ENCODE results near the gene PATL2. TPM values are rescaled to one million over a fixed set of nuclear protein-coding genes. Genes with fewer than 3 reads are reported as not detected.
"Not testable (repeated sequence)": the region's sequence is repeated elsewhere in the genome, so short reads cannot be mapped to it uniquely, and the experiment has no call there.

PATL2 gene
- total RNA-seq, 2 experiments from 2014 or later = 11.2 to 14.1 TPM

DNA sequence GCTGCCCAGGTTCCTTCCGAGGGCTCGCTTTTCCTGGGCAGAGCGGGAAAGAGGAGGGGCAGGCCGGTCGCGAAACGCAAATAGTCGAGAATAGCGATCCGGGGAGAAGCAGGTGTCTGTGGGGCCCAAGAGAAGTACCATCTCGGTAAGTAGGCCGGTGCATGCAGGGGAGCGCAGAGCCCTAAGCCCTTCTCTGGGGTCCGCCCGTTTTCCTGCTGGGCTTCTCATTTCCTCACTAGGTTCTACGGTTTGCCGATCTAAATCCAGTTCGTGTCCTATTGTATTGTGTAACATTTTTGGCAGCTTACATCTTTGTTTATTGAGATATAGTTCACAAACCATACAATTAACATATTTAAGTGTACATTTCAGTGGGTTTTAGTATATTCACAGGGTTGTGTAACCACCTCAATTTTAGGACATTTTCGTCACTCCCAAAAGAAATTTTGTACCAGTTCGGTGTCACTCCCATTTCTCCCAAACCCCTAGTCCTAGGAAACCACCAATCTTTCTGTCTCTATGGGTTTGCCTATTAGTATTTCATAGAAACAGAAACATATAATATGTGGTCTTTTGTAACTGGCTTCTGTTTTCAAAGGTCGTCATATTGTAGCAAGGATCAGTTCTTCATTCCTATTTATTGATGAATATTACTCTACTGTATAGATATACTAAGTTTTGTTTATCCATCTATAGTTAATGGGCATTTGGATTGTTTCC lies 18.4 kb upstream of the PATL2 start:
- DNase-seq (peak; percentile 58), ATAC-seq (no peak)
- peaks cover 35% of the 10 kb centered on the region for H3K36me3 Mint-ChIP-seq (ENCODE audit: low read depth)
- peak overlapping the region; percentile 91 for H3K4me3 Mint-ChIP-seq
- H3K4me1 Mint-ChIP-seq = peaks cover 65% of the 10 kb centered on the region
- POLR2A ChIA-PET = interaction anchor here (0.9 to 15.3 kb wide), 8 partner anchors 9 to 193 kb away, joined by 3 to 474 read pairs (median 6); partner anchors contain the start of genes B2M, EIF3J, PATL2 and SPG11
- peak overlapping the region; percentile 99 for H3K27ac Mint-ChIP-seq
- no peaks in the 10 kb centered on the region for H3K9me3 Mint-ChIP-seq (ENCODE audit: low read depth)
- intact Hi-C loops (cut with DNase I, micrococcal nuclease) = loop anchor here in 1 of 2 experiments (1.0 to 5.0 kb wide), 6 partner anchors 9 to 673 kb away; partner anchors contain the start of genes EIF3J and GOLM2
- H3K27me3 Mint-ChIP-seq = no peaks in the 10 kb centered on the region
- CTCF ChIA-PET = interaction anchor here (0.7 to 6.0 kb wide), 13 partner anchors 8 to 228 kb away, joined by 3 to 113 read pairs (median 4); partner anchors contain the start of genes B2M, PATL2 and SPG11

DNA sequence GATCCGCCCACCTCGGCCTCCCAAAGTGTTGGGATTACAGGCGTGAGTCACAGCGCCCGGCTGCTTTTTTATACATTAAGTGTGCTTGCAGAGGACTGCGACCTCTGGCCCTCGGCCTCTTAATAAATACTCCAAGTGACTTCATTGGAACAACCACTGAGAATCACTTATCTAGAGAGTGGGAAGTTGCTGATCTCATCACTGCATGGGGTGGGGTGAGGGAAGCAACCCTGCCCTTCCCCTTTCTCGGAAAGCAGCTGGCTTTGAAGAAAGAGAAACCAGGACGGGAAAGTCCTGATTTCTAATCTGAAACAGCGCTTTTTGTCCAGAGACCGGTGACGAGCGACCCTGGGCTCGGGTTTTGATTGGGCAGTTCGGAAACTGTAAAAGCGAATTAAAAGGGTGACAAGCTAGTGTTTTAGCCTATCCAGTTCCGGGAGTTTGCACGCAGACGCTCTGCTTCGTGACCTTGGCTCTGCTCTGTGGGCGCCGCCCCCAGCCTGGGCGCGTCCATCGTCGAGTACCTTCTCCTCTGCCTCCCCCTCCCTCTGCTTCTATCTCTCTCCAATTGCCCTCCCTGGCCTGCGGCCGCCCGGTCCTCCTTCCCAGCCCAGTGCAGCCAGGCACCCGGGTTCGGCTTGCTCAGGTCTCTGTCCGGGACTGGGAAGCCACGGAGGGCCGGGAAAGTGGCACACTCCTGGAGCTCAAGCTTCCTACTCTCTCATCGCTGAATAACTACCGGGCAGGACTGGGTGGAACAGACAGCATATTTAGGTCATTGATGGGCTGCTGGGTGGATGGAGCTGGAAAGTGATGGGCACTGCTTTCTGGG lies 17.7 kb upstream of the PATL2 start:
- peak; percentile 78 for ATAC-seq
- intact Hi-C loops (cut with DNase I, micrococcal nuclease) = loop anchor here (1.0 to 5.0 kb wide), 13 partner anchors 9 to 674 kb away; partner anchors contain the start of genes SPG11 (in 2 of the 2), B2M (in 1 of the 2), CTDSPL2 (in 1 of the 2) and EIF3J (in 1 of the 2)

DNA sequence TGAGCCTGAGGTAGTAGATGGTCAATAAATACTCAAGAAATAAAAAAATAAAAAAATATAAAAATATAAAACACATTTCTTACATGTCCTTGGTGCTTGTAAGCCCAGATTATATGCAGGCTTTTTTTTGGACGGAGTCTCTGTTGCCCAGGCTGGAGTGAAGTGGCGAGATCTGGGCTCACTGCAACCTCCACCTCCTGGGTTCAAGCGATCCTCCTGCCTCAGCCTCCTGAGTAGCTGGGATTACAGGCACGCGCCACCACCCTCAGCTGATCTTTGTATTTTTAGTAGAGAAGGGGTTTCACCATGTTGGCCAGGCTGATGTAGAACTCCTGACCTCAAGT lies 17.1 kb upstream of the PATL2 start:
- H3K4me3 Mint-ChIP-seq = peak overlapping the region; percentile 91
- H3K9me3 Mint-ChIP-seq (ENCODE audit: low read depth); ATAC-seq; DNase-seq; H3K27me3 Mint-ChIP-seq: not testable (repeated sequence)
- H3K4me1 Mint-ChIP-seq = peaks cover 66% of the 10 kb centered on the region
- intact Hi-C loops (cut with DNase I, micrococcal nuclease) = loop anchor here (1.0 to 5.0 kb wide), 12 partner anchors 9 to 674 kb away; partner anchors contain the start of genes SPG11 (in 2 of the 2), B2M (in 1 of the 2), CTDSPL2 (in 1 of the 2) and EIF3J (in 1 of the 2)
- peak overlapping the region; percentile 99 for H3K27ac Mint-ChIP-seq
- ChIA-PET CTCF (interaction anchor here (0.6 to 6.0 kb wide), 9 partner anchors 9 to 227 kb away, joined by 3 to 113 read pairs (median 5); partner anchors contain the start of genes B2M, PATL2, SPG11 and TRIM69), POLR2A (interaction anchor here (0.7 to 15.3 kb wide), 12 partner anchors 10 to 191 kb away, joined by 3 to 474 read pairs (median 4); partner anchors contain the start of genes B2M, EIF3J, PATL2 and SPG11)
- H3K36me3 Mint-ChIP-seq (ENCODE audit: low read depth) = peaks cover 33% of the 10 kb centered on the region

More for the DNA sequence above, 17.7 kb upstream of the PATL2 start:
- H3K4me3 Mint-ChIP-seq = peak overlapping the region; percentile 91
- DNase-seq = peak; percentile 96
- no peaks in the 10 kb centered on the region for H3K9me3 Mint-ChIP-seq (ENCODE audit: low read depth)
- CTCF ChIA-PET = interaction anchor here (0.6 to 6.0 kb wide), 11 partner anchors 9 to 228 kb away, joined by 3 to 113 read pairs (median 3); partner anchors contain the start of genes B2M, PATL2 and SPG11
- H3K27ac Mint-ChIP-seq = peak overlapping the region; percentile 99
- no peaks in the 10 kb centered on the region for H3K27me3 Mint-ChIP-seq
- H3K4me1 Mint-ChIP-seq = peaks cover 68% of the 10 kb centered on the region
- H3K36me3 Mint-ChIP-seq (ENCODE audit: low read depth) = peaks cover 37% of the 10 kb centered on the region
- POLR2A ChIA-PET = interaction anchor here (0.7 to 15.3 kb wide), 10 partner anchors 9 to 192 kb away, joined by 3 to 474 read pairs (median 5); partner anchors contain the start of genes B2M, EIF3J, PATL2 and SPG11

DNA sequence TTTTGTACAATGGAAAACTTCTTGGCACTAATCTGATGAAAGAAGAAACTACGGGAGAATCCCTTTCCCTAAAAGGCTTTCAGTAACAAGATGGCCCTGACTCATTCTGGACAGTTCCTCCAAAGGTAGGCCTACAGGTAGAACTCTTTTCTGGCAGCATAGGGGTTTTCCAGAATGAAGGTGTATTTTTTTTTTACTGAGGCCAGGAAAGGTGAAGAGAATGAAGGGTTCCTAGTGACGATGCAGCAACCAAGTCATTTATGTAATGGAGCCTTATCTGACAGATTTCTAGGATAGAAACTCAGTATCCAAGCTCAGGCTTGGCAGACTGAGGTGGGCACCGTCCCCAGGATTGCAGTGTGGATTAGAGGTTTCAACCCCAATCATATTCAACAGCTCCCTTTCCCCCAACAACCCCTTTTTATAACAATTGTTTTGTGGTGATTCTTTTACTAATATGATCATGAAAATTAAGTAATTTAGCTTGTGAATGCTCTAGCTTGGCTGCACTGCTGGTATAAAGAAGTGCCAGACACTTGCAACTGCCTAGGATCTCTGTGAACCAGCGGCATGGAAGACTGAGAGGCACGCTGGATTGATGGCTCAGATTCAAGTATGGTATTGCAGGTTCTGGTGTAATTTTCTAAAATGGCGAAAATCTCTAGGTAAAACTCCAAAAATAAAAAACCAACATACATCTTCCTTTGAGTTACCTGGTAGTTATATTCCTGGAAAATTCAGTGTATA lies 16.5 kb upstream of the PATL2 start:
- ATAC-seq = no peak
- CTCF ChIA-PET = interaction anchor here (0.6 to 6.0 kb wide), 7 partner anchors 9 to 143 kb away, joined by 3 to 113 read pairs (median 4); partner anchors contain the start of genes B2M, PATL2, SPG11 and TRIM69
- Mint-ChIP-seq H3K36me3 (ENCODE audit: low read depth) (peaks cover 31% of the 10 kb centered on the region), H3K27ac (peak overlapping the region; percentile 99), H3K27me3 (no peaks in the 10 kb centered on the region), H3K9me3 (ENCODE audit: low read depth) (no peaks in the 10 kb centered on the region), H3K4me3 (peak overlapping the region; percentile 91), H3K4me1 (peaks cover 66% of the 10 kb centered on the region)
- intact Hi-C loops (cut with DNase I, micrococcal nuclease) = loop anchor here (1.0 to 5.0 kb wide), 13 partner anchors 8 to 675 kb away; partner anchors contain the start of genes SPG11 (in 2 of the 2), B2M (in 1 of the 2), CTDSPL2 (in 1 of the 2) and EIF3J (in 1 of the 2)
- peak; percentile 42 for DNase-seq
- POLR2A ChIA-PET = interaction anchor here (0.7 to 15.3 kb wide), 7 partner anchors 9 to 95 kb away, joined by 3 to 474 read pairs (median 15); partner anchors contain the start of genes B2M, PATL2, SPG11 and TRIM69

DNA sequence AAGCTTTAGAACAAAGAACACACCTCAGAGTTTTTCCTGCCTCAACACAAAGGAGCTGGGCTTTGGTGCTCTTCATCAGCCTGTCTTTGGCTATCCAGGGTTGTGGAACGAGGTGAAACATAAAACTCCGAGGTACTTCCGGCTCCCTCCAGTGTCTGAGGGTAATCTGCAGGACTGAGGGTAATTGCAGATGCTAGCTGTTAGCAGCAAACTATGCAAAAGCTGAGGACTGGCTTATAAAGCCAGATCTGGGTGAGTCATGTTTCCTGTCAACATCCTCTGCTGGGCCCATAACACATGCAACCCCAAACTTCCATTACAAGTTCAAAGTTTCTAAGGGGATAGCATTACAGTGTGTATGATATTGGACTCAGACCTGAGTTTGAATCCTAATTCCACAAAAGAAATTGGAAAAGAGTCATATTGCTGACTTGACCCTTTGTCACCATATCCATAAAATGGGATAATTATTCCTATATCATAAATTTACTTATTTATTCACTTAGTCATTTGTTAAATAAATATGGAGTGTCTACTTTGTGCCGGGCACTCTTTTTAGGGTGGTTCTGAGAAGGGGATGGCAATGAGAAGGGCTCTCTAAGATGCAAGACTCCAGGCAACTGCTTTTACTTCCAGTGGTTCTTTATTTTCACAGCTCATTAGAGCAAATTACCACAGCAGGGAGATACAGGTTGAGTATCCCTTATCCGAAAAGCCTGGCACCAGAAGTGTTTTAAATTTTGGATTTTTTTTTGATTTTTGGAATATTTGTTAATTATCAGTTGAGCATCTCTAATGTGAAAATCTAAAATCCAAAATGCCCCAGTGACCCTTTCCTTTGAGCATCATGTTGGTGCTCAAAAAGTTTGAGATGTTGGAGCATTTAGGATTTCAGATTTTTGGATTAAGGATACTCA lies 15.7 kb upstream of the PATL2 start:
- peak overlapping the region; percentile 91 for H3K4me3 Mint-ChIP-seq
- peaks cover 64% of the 10 kb centered on the region for H3K4me1 Mint-ChIP-seq
- intact Hi-C loops (cut with DNase I, micrococcal nuclease) = loop anchor here in 1 of 2 experiments (2.0 to 5.0 kb wide), 4 partner anchors 418 to 675 kb away; partner anchors contain the start of gene GOLM2
- ATAC-seq (peak; percentile 65), DNase-seq (peak; percentile 80)
- CTCF ChIA-PET = interaction anchor here (0.5 to 6.0 kb wide), 9 partner anchors 10 to 471 kb away, joined by 3 to 113 read pairs (median 4); partner anchors contain the start of genes B2M, PATL2, SPG11 and TRIM69
- H3K36me3 Mint-ChIP-seq (ENCODE audit: low read depth) = peaks cover 23% of the 10 kb centered on the region
- H3K9me3 Mint-ChIP-seq (ENCODE audit: low read depth) = no peaks in the 10 kb centered on the region
- POLR2A ChIA-PET = interaction anchor here (0.6 to 15.3 kb wide), 10 partner anchors 9 to 438 kb away, joined by 3 to 474 read pairs (median 5); partner anchors contain the start of genes B2M, GOLM2, PATL2 and SPG11
- H3K27me3 Mint-ChIP-seq = no peaks in the 10 kb centered on the region
- peak overlapping the region; percentile 99 for H3K27ac Mint-ChIP-seq

DNA sequence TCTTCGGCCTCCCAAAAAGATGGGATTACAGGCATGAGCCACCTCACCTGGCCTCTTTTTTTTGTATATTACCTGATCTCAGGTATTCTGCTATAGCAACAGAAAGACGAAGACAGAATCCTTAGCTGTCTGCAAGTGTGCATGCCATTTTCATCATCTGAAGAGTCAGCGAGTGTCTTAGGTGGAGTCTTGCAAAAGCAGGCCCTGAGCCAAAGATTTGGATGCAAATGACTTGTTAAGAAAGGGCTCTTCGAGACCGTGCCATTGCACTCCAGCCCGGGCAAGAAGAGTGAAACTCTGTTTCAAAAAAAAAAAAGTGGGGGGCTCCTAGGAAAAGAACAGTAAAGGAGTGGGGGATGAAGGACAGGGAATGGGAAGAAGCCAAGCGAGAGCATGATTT lies 15.0 kb upstream of the PATL2 start:
- Mint-ChIP-seq H3K4me1 (peaks cover 64% of the 10 kb centered on the region), H3K27me3 (no peaks in the 10 kb centered on the region), H3K9me3 (ENCODE audit: low read depth) (no peaks in the 10 kb centered on the region), H3K36me3 (ENCODE audit: low read depth) (peaks cover 16% of the 10 kb centered on the region), H3K4me3 (peak overlapping the region; percentile 91), H3K27ac (peak overlapping the region; percentile 99)
- ATAC-seq (no peak), DNase-seq (peak; percentile 54)
- ChIA-PET POLR2A (interaction anchor here (0.6 to 15.3 kb wide), 7 partner anchors 10 to 414 kb away, joined by 3 to 474 read pairs (median 6); partner anchors contain the start of genes B2M, PATL2, SPG11 and TRIM69), CTCF (interaction anchor here (0.7 to 6.0 kb wide), 7 partner anchors 11 to 472 kb away, joined by 3 to 113 read pairs (median 5); partner anchors contain the start of genes B2M, PATL2, SPG11 and TRIM69)
- intact Hi-C loops (cut with DNase I, micrococcal nuclease) = loop anchor here in 1 of 2 experiments (2.0 to 5.0 kb wide), 4 partner anchors 417 to 676 kb away; partner anchors contain the start of gene GOLM2

DNA sequence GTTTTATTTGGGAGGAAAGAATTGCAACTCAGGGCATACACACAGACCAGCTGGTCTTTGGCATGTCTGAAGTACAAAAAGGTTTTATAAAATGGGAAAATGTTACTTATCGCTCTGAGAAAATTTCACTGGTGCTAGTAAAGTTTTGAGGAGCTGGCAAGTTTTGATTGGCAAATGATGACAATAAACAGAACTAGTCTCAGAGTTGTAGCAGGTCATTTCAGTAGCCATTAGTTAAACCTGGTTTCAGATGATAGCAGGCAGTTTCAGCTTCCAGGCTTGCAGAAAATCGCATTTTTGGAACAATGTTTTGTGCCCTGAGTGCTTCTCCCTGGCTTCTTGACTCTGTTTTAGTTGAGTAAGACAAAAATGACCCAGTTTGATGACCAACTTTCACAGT lies 10.9 kb upstream of the PATL2 start:
- intact Hi-C loops (cut with DNase I, micrococcal nuclease) = no loop called here
- Mint-ChIP-seq H3K9me3 (ENCODE audit: low read depth) (no peaks in the 10 kb centered on the region), H3K27ac (peak overlapping the region; percentile 98), H3K4me3 (no peak overlapping the region), H3K4me1 (peaks cover 86% of the 10 kb centered on the region), H3K36me3 (ENCODE audit: low read depth) (peaks cover 38% of the 10 kb centered on the region), H3K27me3 (no peaks in the 10 kb centered on the region)
- ChIA-PET CTCF (interaction anchor here (0.6 to 17.3 kb wide), 4 partner anchors 9 to 65 kb away, joined by 3 to 209 read pairs (median 4); partner anchors contain the start of gene SPG11), POLR2A (interaction anchor here (3.8 to 13.9 kb wide), 2 partner anchors 10 to 57 kb away, joined by 33 to 274 read pairs; partner anchors contain the start of genes B2M, PATL2 and SPG11)
- no peak for DNase-seq
- no peak for ATAC-seq

DNA sequence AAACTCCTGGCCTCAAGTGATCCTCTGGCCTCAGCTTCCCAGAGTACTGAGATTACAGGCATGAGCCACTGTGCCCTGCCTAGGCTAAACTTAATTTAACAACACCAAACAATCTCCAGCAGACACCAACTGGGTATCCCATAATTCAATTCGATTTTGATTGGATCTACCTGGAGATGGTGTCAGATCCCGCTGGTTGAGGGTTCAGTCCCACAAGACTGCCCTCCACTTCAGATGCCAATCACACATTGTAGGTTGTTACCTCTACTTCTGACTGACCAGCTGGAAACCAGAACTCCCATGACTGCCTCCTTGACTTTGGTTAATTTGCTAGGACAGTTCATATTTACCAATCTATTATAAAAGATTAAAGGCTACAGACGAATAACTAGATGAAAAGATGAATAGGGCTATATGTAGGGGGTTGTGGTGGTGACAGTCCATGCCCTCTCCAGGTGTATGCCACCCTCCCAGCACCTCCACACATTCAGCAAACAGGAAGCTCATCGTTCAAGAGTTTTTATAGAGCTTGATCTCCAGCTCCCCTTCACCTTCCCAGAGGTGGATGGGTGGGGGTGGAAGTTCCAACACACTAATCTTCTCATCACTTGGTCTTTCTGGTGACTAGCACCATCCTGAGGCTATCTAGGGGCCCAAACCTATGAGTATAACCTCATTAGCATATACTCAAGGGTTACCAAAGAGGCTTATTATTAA lies 9.5 kb upstream of the PATL2 start:
- peak; percentile 51 for DNase-seq
- Mint-ChIP-seq H3K4me3 (peak overlapping the region; percentile 96), H3K36me3 (ENCODE audit: low read depth) (peaks cover 46% of the 10 kb centered on the region), H3K27ac (peak overlapping the region; percentile 98), H3K4me1 (peaks cover 88% of the 10 kb centered on the region), H3K27me3 (no peaks in the 10 kb centered on the region), H3K9me3 (ENCODE audit: low read depth) (no peaks in the 10 kb centered on the region)
- intact Hi-C loops (cut with DNase I, micrococcal nuclease) = no loop called here
- CTCF ChIA-PET = interaction anchor here (1.0 to 17.3 kb wide), 4 partner anchors 8 to 57 kb away, joined by 4 to 209 read pairs (median 59); partner anchors contain the start of genes SPG11 and TRIM69
- peak; percentile 4 for ATAC-seq
- POLR2A ChIA-PET = interaction anchor here (3.8 to 13.9 kb wide), 3 partner anchors 9 to 56 kb away, joined by 33 to 474 read pairs (median 274); partner anchors contain the start of genes B2M, PATL2, SPG11 and TRIM69
